Omental fat pad (tissue), 4 donors: ENCODE measurements around the gene TSSC4. TPM values are rescaled to one million over a fixed set of nuclear protein-coding genes. Genes with fewer than 3 reads are reported as not detected.

Experiments
- ATAC-seq: fragments of 150-250 bp; one replicate; pipeline ENCODE4 v1.9.1; 2016; ENCODE audit warnings: mild to moderate bottlenecking, moderate library complexity; ENCODE audit not compliant: low FRiP score
- DNase-seq: peaks from one replicate; pipeline ENCODE4 v3.0.0-alpha.2; 2019; ENCODE audit warnings: low spot score
- CTCF ChIP-seq, 3 donors: fragments of 450-650 bp; IDR thresholded peaks; one replicate each; pipeline ENCODE4 v1.5.1; 2016 to 2017; ENCODE audit warnings: antibody characterized with exemption in 3 of 3, mild to moderate bottlenecking in 3 of 3, moderate library complexity in 2 of 3
- total RNA-seq, 4 donors: library from RNA; depleted of rRNA; stranded (reverse); fragments of >200 nt; gene quantifications; one replicate each; pipeline ENCODE4 v1.1.0, GENCODE V29; 2016

The TSSC4 gene
- total RNA-seq, 4 donors from 2014 or later: 29.9 to 59.7 (median 33.5) TPM

GRCh38 chr11:2414616-2415015 lies 14.1 kb downstream of the TSSC4 start:
- TF ChIP-seq CTCF (IDR thresholded peaks at IDR 0.05): no peak
- no peak for ATAC-seq
- no peak for DNase-seq

GRCh38 chr11:2415171-2415570 lies 14.6 kb downstream of the TSSC4 start:
- ATAC-seq (no peak), DNase-seq (no peak)
- no peak for TF ChIP-seq CTCF (IDR thresholded peaks at IDR 0.05)

GRCh38 chr11:2415601-2416380 lies 15.2 kb downstream of the TSSC4 start:
- no peak for DNase-seq
- TF ChIP-seq CTCF (IDR thresholded peaks at IDR 0.05): no peak
- no peak for ATAC-seq

- no peak for TF ChIP-seq CTCF (IDR thresholded peaks at IDR 0.05)
- DNase-seq (no peak), ATAC-seq (no peak)
Measured at GRCh38 chr11:2416765-2417164, 16.2 kb downstream of the TSSC4 start.

GRCh38 chr11:2417856-2418692 lies 17.5 kb downstream of the TSSC4 start:
- no peak for TF ChIP-seq CTCF (IDR thresholded peaks at IDR 0.05)
- no peak for ATAC-seq
- no peak for DNase-seq

- ATAC-seq: no peak
- no peak for TF ChIP-seq CTCF (IDR thresholded peaks at IDR 0.05)
Measured at GRCh38 chr11:2418693-2419360, 18.3 kb downstream of the TSSC4 start.

More at GRCh38 chr11:2418693-2419360, 18.3 kb downstream of the TSSC4 start:
- no peak for DNase-seq
